Keratinocyte (primary cell): ENCODE results near the gene TTC38. TPM values are rescaled to one million over a fixed set of nuclear protein-coding genes. Genes with fewer than 3 reads are reported as not detected.

Source experiments
- DNase-seq: peaks from one replicate; pipeline ENCODE4 v3.0.0-alpha.2; 2011; ENCODE audit warnings: low read depth, missing footprints, low spot score
- FAIRE-seq: peaks from 2 replicates; lab custom pipeline; 2011; peaks lifted over from hg19 to GRCh38; lab: Jason Lieb, UNC
- H2AFZ ChIP-seq: 2 replicates; pipeline ENCODE4 v1.6.0; 2012; ENCODE audit warnings: low read length, control low read depth, inconsistent platforms; ENCODE audit not compliant: control insufficient read depth
- H3K27ac ChIP-seq: 2 replicates; pipeline ENCODE4 v1.5.1; 2011; ENCODE audit warnings: low read length; ENCODE audit not compliant: control insufficient read depth, insufficient read depth
- H3K27me3 ChIP-seq: 3 replicates; pipeline ENCODE4 v1.6.0; 2011; ENCODE audit warnings: low read length; ENCODE audit not compliant: control insufficient read depth, insufficient read depth; ENCODE audit errors: extremely low read depth
- H3K36me3 ChIP-seq, 2 experiments: 2 replicates in 1 of 2; 3 replicates in 1 of 2; pipeline ENCODE4 v1.5.1; 2011; ENCODE audit warnings: low read length in 2 of 2, mild to moderate bottlenecking in 1 of 2; ENCODE audit not compliant: control insufficient read depth in 2 of 2, insufficient read depth in 2 of 2; ENCODE audit errors: extremely low read depth in 1 of 2
- H3K4me1 ChIP-seq: 3 replicates; pipeline ENCODE4 v1.5.1; 2011; ENCODE audit warnings: low read length; ENCODE audit not compliant: control insufficient read depth, insufficient read depth; ENCODE audit errors: extremely low read depth
- H3K4me2 ChIP-seq: 3 replicates; pipeline ENCODE4 v1.6.0; 2011; ENCODE audit warnings: low read depth, low read length; ENCODE audit not compliant: control insufficient read depth, insufficient read depth; ENCODE audit errors: extremely low read depth
- H3K4me3 ChIP-seq, 3 experiments: fragments of 200-600 bp in 1 of 3; sonication (generic) in 1 of 3; 2 replicates in 2 of 3; 3 replicates in 1 of 3; pipeline ENCODE4 v1.5.1; 2011 to 2016; ENCODE audit warnings: low read length in 3 of 3, mild to moderate bottlenecking in 3 of 3, control low read depth in 2 of 3, inconsistent platforms in 1 of 3, low read depth in 1 of 3, mixed read lengths in 1 of 3, mixed run types in 1 of 3, moderate library complexity in 1 of 3; ENCODE audit not compliant: control insufficient read depth in 2 of 3, insufficient read depth in 2 of 3; ENCODE audit errors: extremely low read depth in 1 of 3
- H3K79me2 ChIP-seq: 2 replicates; pipeline ENCODE4 v1.6.0; 2012; ENCODE audit warnings: low read length; ENCODE audit not compliant: control insufficient read depth, insufficient read depth
- H3K9ac ChIP-seq: 3 replicates; pipeline ENCODE4 v1.6.0; 2011; ENCODE audit warnings: low read length; ENCODE audit not compliant: control insufficient read depth, insufficient read depth; ENCODE audit errors: extremely low read depth
- H3K9me1 ChIP-seq: 3 replicates; pipeline ENCODE4 v1.6.0; 2011; ENCODE audit warnings: low read length; ENCODE audit not compliant: control insufficient read depth, insufficient read depth; ENCODE audit errors: extremely low read depth
- H3K9me3 ChIP-seq: 2 replicates; pipeline ENCODE4 v1.5.1; 2012; ENCODE audit warnings: low read depth, low read length; ENCODE audit not compliant: control insufficient read depth
- H4K20me1 ChIP-seq: 3 replicates; pipeline ENCODE4 v1.6.0; 2011; ENCODE audit warnings: low read length; ENCODE audit not compliant: control insufficient read depth, insufficient read depth; ENCODE audit errors: extremely low read depth
- CTCF ChIP-seq, 3 experiments: IDR thresholded peaks in 1 of 3; conservative IDR thresholded peaks in 1 of 3; optimal IDR thresholded peaks in 1 of 3; 2 replicates in 2 of 3; 3 replicates in 1 of 3; pipeline versions ENCODE3 to v1.5.1; 2011; ENCODE audit warnings: low read length in 3 of 3, mild to moderate bottlenecking in 3 of 3, moderate library complexity in 2 of 3, control low read depth in 1 of 3, inconsistent platforms in 1 of 3; ENCODE audit not compliant: insufficient read depth in 2 of 3; ENCODE audit errors: extremely low read depth in 1 of 3
- EZH2 ChIP-seq: IDR thresholded peaks from one replicate; pipeline ENCODE4 v1.6.1; 2012; ENCODE audit warnings: inconsistent platforms, mild to moderate bottlenecking, low read length, moderate library complexity
- dilution Hi-C: fragments of 300-500 bp; cut with MboI; formaldehyde crosslinking; loops from one replicate; pipeline ENCODE4 v1.7.0; 2020; ENCODE audit warnings: low sequenced_read_pairs; ENCODE audit not compliant: extremely low pct_ligation_motif_present
- polyA plus RNA-seq, 5 experiments: library from polyadenylated mRNA; depleted of rRNA in 3 of 5; stranded (reverse) in 3 of 5; stranded (forward) in 1 of 5; unstranded in 1 of 5; fragments of >200 nt; gene quantifications; 1 replicate in 1 of 5; 2 replicates in 3 of 5; 3 replicates in 1 of 5; pipeline versions ENCODE4 v1.2.1 to v1.2.3, GENCODE V29; 2011 to 2012; ENCODE audit warnings: missing spikeins in 2 of 5, low read depth in 1 of 5, low replicate concordance in 1 of 5

TTC38 gene
- polyA plus RNA-seq, 1 donor (not counting 4 experiments of a cell fraction or from before 2014, with no cell fraction given) = 11.4 TPM

DNA sequence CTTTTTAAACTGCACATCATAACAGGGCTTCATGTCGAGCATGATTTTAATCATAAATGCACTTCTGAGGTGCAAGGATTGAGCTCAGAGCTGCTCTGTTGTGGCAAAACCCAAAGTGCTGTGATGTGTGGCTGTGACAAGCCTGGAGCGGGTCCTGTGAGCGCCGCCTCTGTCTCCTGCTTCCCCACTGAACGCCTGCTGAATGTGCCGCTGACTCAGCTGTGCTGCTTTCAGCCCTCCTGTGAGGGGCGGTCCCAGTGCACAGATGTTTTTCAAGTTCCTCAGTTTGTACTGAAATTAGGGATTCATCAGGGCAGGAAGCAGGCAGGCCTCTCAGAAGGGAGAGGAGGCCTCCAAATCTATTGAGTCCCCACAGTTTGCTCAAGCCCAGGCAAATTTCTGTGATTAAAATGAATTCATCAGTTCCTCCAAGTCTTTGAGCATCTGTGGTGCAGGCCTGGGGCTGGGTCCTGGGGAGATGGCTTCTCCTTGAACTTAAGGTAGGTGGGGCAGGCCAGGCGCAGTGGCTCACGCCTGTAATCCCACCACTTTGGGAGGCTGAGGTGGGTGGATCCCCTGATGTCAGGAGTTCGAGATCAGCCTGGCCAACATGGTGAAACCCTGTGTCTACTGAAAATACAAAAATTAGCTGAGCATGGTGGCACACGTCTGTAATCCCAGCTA is 25.9 kb downstream of the TTC38 start:
- no peak overlapping the region for H3K9ac ChIP-seq
- DNase-seq = no peak
- H2AFZ ChIP-seq = no peak overlapping the region

DNA sequence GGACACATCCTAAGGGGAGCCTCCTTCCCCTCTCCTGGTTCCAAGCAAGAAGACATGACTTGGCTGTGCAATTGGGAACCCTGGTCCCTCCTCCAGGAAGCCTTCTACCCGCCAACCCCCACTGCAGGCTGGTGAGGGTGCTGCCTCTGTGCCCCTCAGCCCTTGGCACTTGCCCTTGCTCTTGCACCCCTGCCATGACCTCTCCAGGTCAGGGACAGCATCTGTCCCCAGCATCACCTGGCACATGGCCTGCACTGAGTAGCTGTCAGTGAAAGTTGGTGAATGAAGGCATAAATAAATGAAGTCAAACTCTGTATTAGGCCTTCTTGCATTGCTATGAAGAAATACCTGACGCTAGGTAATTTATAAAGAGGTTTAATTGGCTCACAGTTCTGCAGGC is 27.0 kb downstream of the TTC38 start:
- Histone ChIP-seq H3K4me2 (no peak overlapping the region), H3K79me2 (peaks cover 17% of the 10 kb centered on the region), H2AFZ (no peak overlapping the region), H3K9me1 (no peaks in the 10 kb centered on the region), H3K27me3 (peaks cover 4% of the 10 kb centered on the region), H4K20me1 (no peaks in the 10 kb centered on the region), H3K36me3 (peaks cover 8 to 13% of the 10 kb centered on the region in 2 experiments), H3K27ac (no peak overlapping the region), H3K9me3 (no peaks in the 10 kb centered on the region), H3K4me1 (peaks cover 14% of the 10 kb centered on the region), H3K9ac (no peak overlapping the region), H3K4me3 (no peak overlapping the region)
- no peak for FAIRE-seq
- dilution Hi-C loops = no loop called here
- TF ChIP-seq CTCF (optimal IDR thresholded peaks at IDR 0.05 in 1 of 3, IDR thresholded peaks at IDR 0.05 in 1 of 3, conservative IDR thresholded peaks at IDR 0.05 in 1 of 3; ENCODE audit: extremely low read depth in 1 of 3, insufficient read depth in 2 of 3, low read length in 3 of 3) = no peak
- DNase-seq = no peak

More for the DNA sequence above, 25.9 kb downstream of the TTC38 start:
- FAIRE-seq = no peak
- peaks cover 14% of the 10 kb centered on the region for H3K79me2 ChIP-seq
- no peaks in the 10 kb centered on the region for H3K9me3 ChIP-seq
- dilution Hi-C loops = no loop called here
- no peaks in the 10 kb centered on the region for H3K9me1 ChIP-seq
- no peak overlapping the region for H3K4me2 ChIP-seq
- H3K27ac ChIP-seq = no peak overlapping the region
- peaks cover 6 to 8% of the 10 kb centered on the region in 2 experiments for H3K36me3 ChIP-seq
- H3K4me1 ChIP-seq = peaks cover 20% of the 10 kb centered on the region
- no peak overlapping the region for H3K4me3 ChIP-seq
- TF ChIP-seq CTCF (optimal IDR thresholded peaks at IDR 0.05 in 1 of 3, IDR thresholded peaks at IDR 0.05 in 1 of 3, conservative IDR thresholded peaks at IDR 0.05 in 1 of 3; ENCODE audit: extremely low read depth in 1 of 3, insufficient read depth in 2 of 3, low read length in 3 of 3) (no peak), EZH2 (no peak)
- H4K20me1 ChIP-seq = no peaks in the 10 kb centered on the region
- peaks cover 4% of the 10 kb centered on the region for H3K27me3 ChIP-seq
